HG03039 (cell line): ENCODE measurements around the gene CCDC33.

Experiments used
- ATAC-seq: cut with Tn5 transposase; IDR thresholded peaks from one replicate; pipeline ENCODE4 v1.9.1; 2021; ENCODE audit warnings: mild to moderate bottlenecking, moderate library complexity; ENCODE audit not compliant: unreplicated experiment

The CCDC33 gene

DNA sequence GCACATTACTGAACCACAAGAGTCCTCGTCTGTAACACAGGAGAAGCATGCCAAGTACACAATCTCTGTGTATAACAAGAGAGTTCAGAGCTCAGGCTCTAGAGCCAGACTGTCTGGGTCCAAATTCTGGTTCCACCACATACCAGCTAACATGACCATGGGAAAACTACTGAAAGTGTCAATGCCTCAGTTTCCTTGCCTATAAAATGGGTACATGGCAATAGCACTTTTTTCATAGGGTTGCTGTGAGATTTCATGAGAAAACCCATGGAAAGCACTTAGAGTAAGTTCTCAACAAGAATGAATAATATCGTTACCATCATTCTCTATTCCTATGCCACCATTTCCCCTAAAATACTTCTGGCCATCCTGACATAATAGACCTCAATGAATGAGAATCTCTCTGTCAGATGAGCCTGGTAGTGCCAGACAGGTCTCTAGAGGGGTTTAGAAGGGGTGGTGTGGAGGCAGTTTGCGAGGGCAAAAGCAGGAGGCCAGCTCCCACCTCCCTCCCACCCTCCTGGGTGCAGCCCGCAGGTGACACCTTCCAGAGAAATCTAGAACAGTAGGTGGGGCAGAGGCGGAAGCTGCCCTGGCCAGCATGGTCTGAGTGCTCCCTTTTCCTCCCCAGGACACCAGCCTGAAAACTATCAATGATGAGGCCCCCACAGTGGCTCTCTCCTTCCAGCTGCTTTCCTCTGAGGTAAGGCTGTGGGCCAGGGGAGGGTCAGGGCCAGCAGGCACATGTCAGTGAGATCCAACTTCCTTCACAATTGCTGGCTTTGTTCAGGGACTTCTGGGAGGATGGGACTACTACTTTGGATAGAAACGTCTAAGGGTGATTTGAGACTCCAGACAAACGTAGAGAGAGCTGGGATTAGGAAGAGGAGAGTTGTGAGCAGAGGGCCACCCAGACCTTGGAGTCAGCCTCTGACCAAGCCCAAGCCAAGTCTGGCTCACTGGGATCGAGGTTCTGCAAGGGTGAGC, 45.3 kb downstream of the CCDC33 start:
- ATAC-seq = no peak

DNA sequence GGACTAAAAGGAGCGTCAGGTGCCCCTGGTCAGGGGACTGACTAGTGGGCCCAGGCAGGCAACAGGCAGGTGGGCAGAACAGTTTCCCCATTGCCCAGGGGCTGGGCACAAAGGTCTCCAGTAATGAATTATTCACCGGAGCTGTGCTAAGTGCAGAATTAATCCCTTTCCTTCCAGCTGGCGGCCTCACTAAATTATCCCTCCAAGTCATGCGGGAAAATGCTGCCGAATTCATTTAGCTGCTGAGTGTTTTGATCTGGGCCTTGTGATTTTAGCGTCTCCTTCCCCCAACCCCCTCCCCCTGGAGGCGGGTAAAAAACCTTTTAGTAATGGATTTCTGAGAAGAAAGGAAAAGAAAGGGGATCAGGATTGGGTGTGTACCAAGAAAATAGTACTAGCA, 47.2 kb downstream of the CCDC33 start:
- ATAC-seq = no peak

DNA sequence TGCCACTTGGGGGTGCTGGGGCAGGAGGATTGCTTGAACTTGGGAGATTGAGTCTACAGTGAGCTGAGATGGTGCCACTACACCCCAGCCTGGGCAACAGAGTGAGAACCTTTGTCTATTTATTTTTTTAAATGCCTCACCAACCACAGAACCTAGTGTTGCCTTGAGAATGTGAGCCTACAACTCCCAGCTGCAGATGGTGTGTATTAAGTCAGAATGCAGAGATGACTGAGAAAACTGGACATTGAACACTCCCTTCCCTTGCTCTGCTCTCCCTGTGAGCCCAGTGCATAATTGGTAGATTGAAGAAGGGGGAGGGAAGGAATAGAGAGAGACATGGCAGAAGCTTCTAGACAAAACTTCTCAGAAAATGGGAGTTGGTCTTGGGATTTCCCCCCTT, 53.5 kb downstream of the CCDC33 start:
- ATAC-seq = no peak

DNA sequence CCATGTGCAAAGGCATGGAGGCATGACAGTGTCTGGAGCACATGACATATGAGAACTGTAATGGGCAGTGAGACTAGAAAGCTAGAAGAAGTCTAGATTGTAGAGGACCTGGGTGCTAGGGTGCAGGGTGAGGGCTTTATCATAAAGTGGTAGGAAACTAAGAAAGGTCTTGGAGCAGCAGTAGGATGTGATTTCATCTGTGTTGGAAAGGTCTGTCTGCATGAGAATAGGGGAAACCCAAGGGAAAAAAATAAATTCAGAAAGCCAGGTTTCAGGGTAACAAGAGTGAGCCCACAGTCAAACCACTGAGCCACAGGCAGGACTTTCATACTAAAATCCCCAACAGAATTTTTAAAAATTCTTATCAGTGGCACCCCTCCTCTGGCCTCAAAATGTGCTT, 54.5 kb downstream of the CCDC33 start:
- no peak for ATAC-seq

DNA sequence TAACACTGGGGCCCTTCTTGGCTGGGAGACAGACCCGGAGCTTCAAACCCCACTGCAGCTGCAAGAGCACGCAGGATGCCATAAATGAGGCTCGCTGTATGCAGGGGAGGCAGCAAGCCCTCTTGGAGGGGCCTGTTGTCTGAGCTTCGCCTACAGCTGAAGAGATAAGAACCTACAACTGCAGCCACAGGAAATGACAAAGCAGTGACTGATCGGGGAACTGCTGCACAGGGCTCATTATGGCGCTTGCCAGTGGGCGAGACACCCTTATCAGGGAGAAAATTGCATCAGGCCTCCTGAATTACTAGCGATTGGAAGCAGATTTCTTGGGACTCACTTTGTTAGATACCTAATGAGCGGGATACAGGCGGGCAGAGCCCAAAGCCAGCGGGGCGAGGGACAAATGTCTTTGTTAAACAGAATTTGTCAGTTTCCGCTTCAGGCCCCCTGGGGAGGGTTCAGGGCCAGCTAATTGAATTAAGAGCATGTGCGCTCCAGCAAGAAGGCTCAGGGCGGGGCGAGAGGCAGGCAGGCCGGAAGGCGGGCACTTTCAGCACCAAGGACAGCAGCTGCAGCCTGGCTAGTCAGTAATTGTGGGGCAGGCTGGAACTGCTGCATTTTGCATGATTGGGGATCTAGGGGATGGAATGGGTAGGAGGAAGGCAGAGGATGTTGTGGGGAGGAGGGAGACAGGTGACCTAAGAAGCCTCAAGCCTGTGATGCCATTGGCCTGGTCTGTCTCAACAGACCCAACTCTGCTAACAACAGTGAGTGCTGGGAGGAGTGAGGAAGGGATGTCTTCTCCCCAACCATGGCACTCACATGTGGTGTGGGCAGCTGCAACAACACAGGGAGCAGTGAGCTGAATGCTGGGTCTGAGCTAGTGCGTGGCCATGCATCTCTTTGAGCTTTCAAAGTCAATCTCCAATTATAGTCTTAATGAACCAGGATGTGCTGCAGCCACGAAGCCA, 55.3 kb downstream of the CCDC33 start:
- ATAC-seq = no peak

DNA sequence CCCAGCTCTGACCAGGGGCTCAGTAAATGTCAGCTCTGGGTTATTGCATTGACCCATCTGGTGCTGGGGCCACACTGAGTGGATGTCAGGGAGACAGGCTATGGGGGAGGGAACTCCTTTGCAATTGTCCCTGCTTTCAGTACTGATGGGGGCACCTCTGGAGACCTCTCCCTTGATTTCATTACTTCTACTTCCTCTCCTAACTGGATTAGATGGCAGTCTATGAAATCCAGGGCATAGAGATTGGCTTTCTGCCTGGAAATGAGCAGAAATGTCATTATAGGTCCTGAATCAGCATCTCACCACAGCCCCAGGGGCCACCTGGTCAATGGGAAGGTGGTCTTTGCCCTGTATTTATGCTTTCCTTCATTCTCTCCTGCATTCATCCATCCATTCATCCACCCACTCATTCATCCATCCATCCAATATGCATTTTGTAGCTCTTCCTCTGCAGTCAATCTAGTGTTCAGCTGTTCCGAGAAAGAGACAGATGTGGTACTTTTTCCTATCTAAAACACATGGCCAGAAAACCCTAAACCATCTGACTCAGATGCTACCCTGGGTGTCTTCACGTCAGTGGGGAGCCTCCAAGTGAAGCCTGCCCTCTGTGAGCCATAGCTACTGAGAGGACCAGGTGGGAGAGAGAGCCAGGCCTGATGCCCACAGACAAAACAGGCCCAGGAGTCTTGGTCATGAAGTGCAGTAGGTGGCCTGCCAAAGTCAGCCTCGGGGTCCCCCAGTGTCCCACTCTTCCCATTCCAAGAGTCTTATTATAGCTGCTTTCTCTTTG, 57.1 kb downstream of the CCDC33 start:
- ATAC-seq = no peak

DNA sequence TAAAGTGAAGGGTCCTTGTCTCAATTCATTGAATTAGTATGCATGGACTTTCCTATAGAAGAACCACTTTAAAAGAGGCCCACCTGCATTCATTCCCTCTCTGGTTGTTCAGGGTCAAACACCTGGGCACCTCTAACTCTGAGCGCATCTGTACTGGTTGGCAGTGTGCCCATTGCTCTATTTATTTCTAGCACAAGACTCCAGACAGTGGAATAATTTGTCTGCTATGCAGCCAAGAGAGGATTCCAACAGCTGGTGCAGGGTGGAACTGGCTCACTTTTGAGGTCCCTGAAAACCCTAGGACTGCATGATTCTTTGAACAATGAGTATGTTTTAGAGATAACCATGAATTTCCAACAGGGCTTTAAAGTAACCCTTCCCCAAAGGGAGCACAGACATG, 57.9 kb downstream of the CCDC33 start:
- ATAC-seq = no peak

DNA sequence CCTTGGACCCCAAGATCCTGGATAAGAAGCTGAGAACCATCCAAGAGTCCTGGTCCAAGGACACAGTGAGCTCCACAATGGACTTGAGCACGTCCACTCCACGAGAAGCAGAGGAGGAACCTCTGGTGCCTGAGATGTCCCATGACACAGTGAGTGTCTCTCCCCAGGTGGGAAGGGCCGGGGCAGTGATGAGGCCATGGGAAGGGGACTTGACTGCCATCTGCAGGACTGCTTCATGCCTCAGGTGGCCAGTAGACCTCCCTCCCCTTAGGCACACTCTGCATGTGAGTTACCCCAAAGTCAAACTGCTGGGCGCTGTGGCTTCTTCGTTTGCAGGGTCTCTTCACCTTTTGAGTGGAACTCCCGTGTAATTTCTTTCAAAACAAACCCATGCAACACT, 59.7 kb downstream of the CCDC33 start:
- no peak for ATAC-seq

DNA sequence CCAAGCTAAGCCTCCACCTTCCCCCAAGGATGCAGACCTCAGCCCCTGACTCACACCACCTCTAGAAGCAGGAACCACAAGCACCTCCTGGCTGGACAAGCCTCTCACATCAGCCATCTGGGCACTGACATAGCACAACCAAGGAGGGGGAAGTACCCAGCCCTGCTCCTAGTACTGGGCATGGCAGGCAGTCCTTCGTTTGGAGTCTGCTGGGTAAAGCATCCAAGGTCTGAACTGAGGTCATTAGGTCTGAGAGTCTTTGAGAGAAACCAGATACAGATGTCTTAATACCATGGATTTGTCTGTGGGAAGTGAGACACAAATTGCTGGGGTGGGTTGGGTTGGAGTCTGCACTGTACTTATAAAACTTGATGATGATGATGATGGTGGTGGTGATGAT, 61.8 kb downstream of the CCDC33 start:
- ATAC-seq = no peak

DNA sequence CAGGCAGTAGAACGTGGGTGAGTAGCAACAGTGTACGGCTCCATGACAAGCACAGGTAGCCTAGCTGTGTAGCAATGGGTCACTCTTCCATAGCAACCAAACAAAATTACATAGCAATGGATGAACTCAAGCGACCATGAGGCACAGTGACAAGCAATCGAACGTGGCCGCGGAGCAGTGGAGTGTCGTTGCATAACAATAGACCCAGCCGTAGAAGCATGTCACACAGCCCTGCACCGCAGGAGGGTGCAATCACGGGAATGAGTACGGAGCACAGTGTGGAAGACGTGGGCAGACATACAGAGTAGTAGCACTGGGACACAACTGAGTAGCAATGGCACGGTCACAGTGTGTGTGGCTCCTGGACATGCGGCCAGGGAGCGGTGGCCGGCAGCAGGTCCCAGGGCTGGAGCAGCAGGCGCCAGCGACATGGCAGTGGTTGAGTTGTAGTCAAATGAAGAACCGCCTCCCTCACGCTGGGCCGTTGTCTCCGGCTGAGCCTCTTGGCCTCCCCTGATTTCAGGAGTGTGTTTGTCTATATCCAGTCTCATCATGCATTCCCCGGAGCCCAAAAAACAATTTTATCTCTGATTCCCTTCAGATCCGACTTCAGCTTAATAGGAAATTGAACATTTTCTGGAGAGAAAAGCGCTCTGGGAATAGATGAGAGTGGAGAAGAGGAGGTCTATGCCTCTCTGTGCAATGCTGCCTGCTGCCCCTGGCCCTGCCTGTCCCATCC, 64.1 kb downstream of the CCDC33 start:
- no peak for ATAC-seq

DNA sequence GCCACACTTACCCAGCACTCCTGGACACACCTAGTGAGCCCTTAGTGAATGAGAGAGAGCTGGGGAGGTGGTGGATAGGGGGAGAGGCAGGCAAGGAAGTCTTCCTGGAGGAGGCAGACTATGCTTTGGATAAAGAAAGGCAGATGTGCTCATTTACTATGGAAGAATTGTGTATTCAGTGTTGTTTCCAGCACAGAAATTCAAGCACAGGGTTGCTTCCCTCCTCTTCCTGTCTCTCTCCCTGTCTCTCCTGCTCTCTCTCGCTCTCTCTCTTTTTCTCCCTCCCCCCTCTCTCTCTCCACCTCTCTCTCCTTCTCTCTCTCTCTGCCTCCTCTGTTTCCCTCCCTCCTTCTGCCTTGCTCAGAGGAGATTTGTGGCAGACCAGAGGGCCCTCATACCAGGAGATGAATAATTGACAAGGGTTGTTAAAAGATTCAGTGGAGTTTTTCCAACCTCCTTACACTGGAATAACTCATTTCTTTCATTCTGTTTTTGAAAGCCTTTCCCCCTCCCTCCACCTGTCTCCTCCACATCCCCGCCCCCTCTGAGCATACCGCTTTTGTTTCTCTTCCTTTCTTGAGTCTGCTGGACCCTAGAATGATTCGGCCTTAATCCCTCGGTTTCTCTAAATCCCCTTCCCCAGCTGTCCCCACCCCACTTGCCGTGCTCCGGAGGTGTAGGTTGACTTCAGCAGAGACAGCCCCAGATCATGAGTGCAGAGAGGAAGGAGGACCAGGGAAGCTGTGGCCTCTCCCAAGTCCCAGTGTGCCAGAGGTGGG, 65.6 kb downstream of the CCDC33 start:
- ATAC-seq = no peak

DNA sequence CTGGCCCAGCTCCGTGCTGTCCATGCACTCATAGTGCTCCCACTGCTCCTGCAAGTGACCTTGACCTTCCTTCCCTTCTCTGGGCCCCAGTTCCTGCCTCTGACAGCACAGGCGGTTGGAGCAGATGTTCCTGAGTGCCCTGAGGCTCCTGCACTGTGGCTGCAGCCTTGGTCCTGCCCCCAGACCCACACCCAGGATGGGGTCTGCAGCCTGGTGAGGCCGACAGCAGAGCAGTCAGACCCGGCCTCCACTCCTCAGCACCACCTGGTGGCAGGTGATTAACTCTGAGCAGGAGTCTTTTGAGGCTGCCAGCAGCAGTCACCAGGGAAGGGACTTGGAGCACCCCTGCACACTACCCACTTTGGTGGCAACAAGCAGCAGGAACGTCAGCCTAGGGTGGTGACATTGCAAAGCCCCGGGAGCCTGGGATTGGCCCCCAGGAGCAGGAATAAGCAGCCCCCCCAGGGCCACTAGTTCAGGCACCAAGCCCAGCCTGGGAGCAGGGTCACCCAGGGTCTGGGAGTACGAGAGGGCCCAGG, 66.8 kb downstream of the CCDC33 start:
- no peak for ATAC-seq

DNA sequence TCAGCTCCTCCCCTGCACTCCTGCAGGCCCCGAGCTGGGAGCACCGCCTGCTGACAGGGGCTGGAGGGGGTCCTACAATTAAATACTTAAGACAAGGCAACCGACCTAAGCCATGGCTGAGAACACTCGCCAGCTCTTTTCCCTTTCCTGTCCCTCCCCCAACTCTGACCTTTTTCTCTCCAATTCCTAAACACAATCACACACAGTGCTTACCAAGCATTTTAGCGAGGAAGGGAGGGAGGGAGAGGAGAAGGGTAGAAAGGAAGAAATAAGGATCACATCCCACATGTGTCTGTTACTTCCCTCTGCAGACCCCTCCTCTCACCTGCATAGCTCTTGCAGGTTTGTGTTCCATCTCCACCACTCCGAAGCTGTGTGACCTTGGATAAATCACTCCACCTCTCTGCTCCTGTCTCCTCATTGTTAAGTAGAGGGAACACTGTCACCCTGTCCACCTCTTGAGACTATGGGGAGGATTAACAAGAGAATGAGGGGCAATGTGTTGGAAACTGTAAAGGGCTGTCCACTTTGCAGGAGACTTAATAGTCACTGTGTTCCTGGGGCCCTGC, 67.7 kb downstream of the CCDC33 start:
- ATAC-seq = no peak

DNA sequence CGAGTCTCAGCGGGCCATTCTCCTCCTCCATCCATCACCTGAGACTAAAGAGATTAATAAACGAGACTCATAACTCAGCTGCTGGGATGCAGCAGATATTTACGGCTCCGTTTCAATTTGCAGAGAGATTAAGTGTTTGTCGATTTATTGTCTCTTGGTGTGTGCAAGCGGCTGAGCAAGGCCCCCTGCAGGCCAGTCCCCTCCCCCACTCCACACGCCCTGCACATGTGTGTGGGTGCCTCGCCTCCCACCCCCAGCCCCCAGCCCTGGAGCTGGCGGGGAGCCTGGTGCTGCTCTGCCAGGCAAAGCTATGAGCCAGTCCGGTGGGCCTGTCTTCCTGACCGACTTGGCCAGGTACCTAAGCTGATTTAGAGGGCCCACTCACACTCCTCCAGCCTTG, 68.3 kb downstream of the CCDC33 start:
- no peak for ATAC-seq

DNA sequence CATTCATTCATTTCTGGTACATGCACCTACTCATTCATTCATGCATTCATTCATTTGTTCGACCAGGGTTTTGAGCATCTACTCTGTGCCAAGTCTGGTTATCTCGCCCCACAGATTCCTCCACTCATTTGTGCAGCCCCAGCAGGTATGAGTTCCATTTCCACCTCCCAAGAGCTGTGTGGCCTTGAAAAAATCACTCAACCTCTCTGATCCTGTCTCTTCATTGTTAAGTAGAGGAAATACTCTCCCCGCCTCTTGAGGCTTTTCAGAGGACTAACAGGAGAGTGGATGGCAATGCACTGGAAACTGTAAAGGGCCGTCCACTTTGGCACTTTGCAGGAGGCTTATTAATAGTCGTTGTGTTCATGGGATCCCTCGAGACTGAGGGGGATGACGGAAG, 69.6 kb downstream of the CCDC33 start:
- no peak for ATAC-seq

DNA sequence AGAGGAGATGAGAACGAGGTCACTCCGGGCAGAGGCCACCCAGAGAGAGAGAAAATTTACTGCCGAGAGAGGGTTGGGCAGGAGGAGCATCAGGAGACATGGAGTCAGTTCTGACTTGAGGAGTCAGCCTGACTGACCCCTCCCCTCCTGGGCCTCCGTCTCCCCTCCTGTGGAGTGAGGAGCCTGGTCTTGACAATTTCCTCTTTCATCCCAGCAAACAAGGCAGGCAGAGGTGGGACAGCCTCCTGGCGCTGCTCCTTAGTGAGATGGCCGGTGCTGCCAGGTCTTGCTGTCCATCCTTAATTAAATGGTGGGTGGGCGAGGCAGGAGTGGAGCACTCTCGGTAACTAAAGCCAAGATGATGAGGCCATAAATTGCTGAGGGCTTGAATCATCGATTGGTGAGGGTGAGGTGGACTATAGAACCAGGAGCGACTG, 70.7 kb downstream of the CCDC33 start:
- no peak for ATAC-seq

DNA sequence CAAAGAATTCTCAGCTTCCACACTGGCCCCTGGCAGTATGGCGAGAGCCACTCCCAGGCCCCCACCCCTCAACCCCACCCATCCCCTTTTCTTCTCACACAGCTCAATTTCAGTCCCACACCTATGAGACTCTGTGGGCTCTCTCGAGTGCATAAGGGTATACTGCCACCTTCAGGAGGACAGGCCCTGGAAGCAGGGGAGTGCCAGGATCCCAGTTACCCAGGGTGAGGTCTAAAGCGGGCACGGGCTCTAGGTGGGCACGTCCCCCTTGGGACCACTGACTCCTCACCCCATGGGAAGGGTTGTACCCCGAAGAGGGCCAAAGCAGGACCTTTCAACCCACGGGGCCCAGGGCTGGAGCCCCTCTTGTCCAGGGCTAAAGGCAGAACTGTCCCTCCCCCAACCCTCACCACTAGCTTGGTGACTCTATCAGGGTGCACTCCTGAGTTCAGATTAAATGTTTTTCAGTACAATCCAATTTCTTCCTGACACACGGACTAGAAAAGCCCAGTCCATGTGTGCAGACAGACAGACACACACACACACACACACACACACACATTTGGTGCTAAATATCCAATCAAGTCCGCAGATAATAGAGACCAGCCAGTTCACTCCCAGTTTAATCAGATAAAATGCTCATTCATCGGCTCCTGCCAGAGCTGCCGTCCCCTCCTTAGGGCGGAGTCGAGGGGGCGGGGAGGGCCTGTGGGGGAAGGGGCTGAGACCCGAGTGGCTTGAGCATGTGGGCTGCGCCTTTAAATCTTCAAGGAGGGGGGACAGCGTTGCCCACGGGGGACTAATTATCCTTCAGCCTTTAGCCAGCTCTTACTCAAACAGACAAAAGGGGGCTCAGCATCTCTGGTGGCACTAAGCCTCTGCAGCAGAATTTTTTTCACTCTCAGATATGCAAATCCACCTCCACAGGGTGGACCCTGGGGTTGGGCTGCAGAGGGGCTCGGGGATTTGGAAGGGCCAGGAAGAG, 72.0 kb downstream of the CCDC33 start:
- no peak for ATAC-seq
